ENCODE data around the gene KRTAP5-2.

DNA sequence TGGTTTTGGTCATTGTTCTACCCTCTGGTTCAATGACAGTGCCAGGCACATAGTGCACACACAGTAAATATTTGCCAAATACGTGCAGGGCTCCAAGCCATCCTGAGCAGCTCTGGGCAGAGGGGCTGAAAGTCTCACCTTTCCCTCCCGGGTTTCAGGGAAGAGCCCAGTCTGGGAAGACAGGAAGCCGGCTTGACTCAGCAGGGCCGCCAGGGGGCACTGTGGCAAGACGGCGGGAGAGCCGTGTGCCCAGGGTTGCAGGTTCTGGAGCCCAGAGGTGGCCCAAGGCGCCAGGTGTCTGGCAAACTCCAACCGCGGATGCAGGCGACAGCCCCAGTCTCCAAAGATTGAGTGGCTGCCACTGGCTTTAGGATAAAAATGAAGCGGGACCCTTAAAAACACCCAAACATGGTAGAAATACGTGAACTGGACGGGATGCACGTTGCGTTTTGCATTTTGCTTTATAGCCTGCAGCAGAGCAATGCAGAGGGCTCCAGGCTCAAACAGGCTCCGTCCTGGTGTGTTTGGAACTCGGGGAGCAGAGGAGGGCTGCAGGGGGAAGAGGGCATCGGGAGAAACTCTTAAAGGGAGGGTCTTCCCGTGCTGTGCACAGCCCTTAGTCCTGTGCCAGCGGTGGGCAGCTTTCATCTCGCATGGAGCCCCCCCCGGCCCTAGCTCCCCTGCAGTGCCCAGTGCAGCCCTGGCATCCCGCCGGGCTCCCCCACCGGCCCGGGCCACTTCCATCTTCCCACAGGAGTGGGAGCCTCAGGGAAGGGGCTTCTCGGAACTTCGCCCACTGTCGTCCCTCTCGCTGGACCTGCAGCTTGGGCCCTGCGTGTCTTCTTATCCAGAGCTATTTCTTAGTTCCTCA, 42.2 kb upstream of the KRTAP5-2 start:
- TF ChIP-seq, protein P1, sequence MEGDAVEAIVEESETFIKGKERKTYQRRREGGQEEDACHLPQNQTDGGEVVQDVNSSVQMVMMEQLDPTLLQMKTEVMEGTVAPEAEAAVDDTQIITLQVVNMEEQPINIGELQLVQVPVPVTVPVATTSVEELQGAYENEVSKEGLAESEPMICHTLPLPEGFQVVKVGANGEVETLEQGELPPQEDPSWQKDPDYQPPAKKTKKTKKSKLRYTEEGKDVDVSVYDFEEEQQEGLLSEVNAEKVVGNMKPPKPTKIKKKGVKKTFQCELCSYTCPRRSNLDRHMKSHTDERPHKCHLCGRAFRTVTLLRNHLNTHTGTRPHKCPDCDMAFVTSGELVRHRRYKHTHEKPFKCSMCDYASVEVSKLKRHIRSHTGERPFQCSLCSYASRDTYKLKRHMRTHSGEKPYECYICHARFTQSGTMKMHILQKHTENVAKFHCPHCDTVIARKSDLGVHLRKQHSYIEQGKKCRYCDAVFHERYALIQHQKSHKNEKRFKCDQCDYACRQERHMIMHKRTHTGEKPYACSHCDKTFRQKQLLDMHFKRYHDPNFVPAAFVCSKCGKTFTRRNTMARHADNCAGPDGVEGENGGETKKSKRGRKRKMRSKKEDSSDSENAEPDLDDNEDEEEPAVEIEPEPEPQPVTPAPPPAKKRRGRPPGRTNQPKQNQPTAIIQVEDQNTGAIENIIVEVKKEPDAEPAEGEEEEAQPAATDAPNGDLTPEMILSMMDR (conservative IDR thresholded peaks at IDR 0.05; ENCODE audit: low read depth, low read length): peak; percentile 62
- TF ChIP-seq CEBPB (IDR thresholded peaks at IDR 0.05; ENCODE audit: low read depth, low read length) (no peak), MAFK (IDR thresholded peaks at IDR 0.05; ENCODE audit: low read depth, low read length) (no peak)
